ENCODE data around the gene FAM117A. TPM values are rescaled to one million over a fixed set of nuclear protein-coding genes. Genes with fewer than 3 reads are reported as not detected.

Gene FAM117A
- total RNA-seq, 1 donor from 2014 or later = 2.7 TPM

GRCh38 chr17:49757151-49757777 lies 6.7 kb downstream of the FAM117A start:
- no peaks in the 10 kb centered on the region for H3K36me3 Mint-ChIP-seq (ENCODE audit: unreplicated experiment)
- no peak overlapping the region for H3K27ac Mint-ChIP-seq (ENCODE audit: unreplicated experiment)
- TF ChIP-seq, protein P1, sequence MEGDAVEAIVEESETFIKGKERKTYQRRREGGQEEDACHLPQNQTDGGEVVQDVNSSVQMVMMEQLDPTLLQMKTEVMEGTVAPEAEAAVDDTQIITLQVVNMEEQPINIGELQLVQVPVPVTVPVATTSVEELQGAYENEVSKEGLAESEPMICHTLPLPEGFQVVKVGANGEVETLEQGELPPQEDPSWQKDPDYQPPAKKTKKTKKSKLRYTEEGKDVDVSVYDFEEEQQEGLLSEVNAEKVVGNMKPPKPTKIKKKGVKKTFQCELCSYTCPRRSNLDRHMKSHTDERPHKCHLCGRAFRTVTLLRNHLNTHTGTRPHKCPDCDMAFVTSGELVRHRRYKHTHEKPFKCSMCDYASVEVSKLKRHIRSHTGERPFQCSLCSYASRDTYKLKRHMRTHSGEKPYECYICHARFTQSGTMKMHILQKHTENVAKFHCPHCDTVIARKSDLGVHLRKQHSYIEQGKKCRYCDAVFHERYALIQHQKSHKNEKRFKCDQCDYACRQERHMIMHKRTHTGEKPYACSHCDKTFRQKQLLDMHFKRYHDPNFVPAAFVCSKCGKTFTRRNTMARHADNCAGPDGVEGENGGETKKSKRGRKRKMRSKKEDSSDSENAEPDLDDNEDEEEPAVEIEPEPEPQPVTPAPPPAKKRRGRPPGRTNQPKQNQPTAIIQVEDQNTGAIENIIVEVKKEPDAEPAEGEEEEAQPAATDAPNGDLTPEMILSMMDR (IDR thresholded peaks at IDR 0.05) = no peak
- no peaks in the 10 kb centered on the region for H3K4me1 Mint-ChIP-seq (ENCODE audit: unreplicated experiment)
- no peak for DNase-seq (ENCODE audit: extremely low spot score, unreplicated experiment)
- H3K27me3 Mint-ChIP-seq (ENCODE audit: unreplicated experiment) = peaks cover 7% of the 10 kb centered on the region
- no peaks in the 10 kb centered on the region for H3K9me3 Mint-ChIP-seq (ENCODE audit: unreplicated experiment)
- no peak overlapping the region for H3K4me3 Mint-ChIP-seq (ENCODE audit: unreplicated experiment)

- Mint-ChIP-seq H3K27ac (ENCODE audit: unreplicated experiment) (no peak overlapping the region), H3K4me1 (ENCODE audit: unreplicated experiment) (no peaks in the 10 kb centered on the region)
- TF ChIP-seq, protein P1 (IDR thresholded peaks at IDR 0.05) = no peak
These were observed 7.4 kb downstream of the FAM117A start for GRCh38 chr17:49756323-49757150.

DNA sequence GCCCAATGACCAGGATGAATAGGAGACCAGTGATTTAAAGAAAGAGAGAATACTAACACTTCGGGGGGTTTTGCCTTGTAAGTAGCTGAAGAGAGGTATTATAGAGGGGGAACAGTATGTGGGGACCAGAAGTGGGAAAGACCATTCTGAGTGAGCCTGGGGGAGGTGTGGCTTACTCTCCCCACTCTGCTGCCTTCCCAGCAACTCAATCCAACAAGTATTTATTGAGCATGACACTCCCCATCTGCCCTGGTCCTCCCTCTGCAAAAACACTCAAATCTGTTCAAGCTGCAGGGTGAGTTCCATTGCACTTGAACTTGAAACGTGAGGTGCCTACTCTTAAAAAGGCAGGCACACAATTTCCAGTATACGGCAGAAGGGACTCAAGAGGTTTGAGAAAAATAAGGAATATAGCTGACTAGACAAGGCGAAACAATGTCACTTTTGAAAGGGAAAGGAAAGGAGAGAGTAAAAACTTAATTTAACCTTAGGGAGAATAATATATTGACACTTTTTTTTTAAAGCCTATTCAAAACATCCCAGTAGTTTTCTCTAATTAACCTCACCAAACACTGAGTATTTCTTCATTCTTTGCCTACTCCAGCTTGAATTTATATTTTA lies 8.2 kb downstream of the FAM117A start:
- Mint-ChIP-seq H3K4me1 (ENCODE audit: unreplicated experiment) (no peaks in the 10 kb centered on the region), H3K4me3 (ENCODE audit: unreplicated experiment) (no peak overlapping the region), H3K27ac (ENCODE audit: unreplicated experiment) (no peak overlapping the region), H3K36me3 (ENCODE audit: unreplicated experiment) (no peaks in the 10 kb centered on the region), H3K9me3 (ENCODE audit: unreplicated experiment) (no peaks in the 10 kb centered on the region), H3K27me3 (ENCODE audit: unreplicated experiment) (no peaks in the 10 kb centered on the region)
- TF ChIP-seq, protein P1 (IDR thresholded peaks at IDR 0.05) = no peak
- DNase-seq (ENCODE audit: extremely low spot score, unreplicated experiment) = no peak

More at GRCh38 chr17:49756323-49757150, 7.4 kb downstream of the FAM117A start:
- no peak for DNase-seq (ENCODE audit: extremely low spot score, unreplicated experiment)
- H3K9me3 Mint-ChIP-seq (ENCODE audit: unreplicated experiment) = no peaks in the 10 kb centered on the region
- H3K36me3 Mint-ChIP-seq (ENCODE audit: unreplicated experiment) = no peaks in the 10 kb centered on the region
- H3K27me3 Mint-ChIP-seq (ENCODE audit: unreplicated experiment) = no peaks in the 10 kb centered on the region
- H3K4me3 Mint-ChIP-seq (ENCODE audit: unreplicated experiment) = no peak overlapping the region

DNA sequence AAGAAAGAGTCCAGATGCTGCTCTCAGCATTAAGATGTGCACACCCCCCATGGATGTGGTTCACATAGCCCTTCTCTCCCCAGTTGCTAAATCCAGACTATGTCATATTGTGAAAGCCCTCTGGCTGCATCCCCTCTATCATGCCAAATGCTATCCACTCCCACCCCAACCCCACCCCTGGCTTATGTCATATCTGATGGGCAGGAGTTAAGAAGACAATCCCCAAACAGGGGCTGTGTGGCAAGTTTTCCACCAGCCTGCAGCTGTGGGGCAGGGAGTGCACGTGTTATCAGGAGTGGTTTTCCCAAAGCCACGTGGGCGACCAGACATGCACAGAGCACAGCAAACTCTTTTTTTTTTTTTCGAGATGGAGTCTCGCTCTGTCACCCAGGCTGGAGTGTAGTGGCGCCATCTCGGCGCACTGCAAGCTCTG lies 10.0 kb downstream of the FAM117A start:
- Mint-ChIP-seq H3K4me1 (ENCODE audit: unreplicated experiment) (no peaks in the 10 kb centered on the region), H3K9me3 (ENCODE audit: unreplicated experiment) (no peaks in the 10 kb centered on the region), H3K4me3 (ENCODE audit: unreplicated experiment) (no peak overlapping the region), H3K27ac (ENCODE audit: unreplicated experiment) (no peak overlapping the region), H3K27me3 (ENCODE audit: unreplicated experiment) (no peaks in the 10 kb centered on the region), H3K36me3 (ENCODE audit: unreplicated experiment) (no peaks in the 10 kb centered on the region)
- TF ChIP-seq, protein P1 (IDR thresholded peaks at IDR 0.05) = no peak
- no peak for DNase-seq (ENCODE audit: extremely low spot score, unreplicated experiment)

DNA sequence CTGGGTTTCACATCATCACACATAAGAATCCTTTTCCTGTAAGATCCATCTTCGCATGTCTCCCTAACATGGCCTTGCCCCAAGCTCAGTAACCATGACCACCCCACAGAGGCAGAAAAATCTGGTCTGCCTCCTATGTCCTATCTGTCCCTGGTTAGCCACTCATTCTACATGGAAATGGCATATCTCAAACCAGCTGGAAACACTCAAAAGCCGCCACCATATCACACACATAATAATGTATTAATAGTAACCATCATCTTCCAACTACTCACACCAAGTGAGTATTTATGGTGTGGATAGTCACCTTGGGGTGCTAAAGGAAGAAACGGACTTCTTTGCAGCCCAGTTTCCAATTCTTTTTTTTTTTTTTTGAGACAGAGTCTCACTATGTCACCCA lies 11.4 kb downstream of the FAM117A start:
- DNase-seq (ENCODE audit: extremely low spot score, unreplicated experiment) = no peak
- Mint-ChIP-seq H3K4me3 (ENCODE audit: unreplicated experiment) (no peak overlapping the region), H3K27me3 (ENCODE audit: unreplicated experiment) (no peaks in the 10 kb centered on the region), H3K9me3 (ENCODE audit: unreplicated experiment) (no peaks in the 10 kb centered on the region), H3K36me3 (ENCODE audit: unreplicated experiment) (no peaks in the 10 kb centered on the region), H3K27ac (ENCODE audit: unreplicated experiment) (no peak overlapping the region), H3K4me1 (ENCODE audit: unreplicated experiment) (no peaks in the 10 kb centered on the region)
- TF ChIP-seq, protein P1 (IDR thresholded peaks at IDR 0.05) = no peak

Data from osteocyte (in vitro differentiated cells).